ENCODE measurements around the gene PTPRN2. TPM values are rescaled to one million over a fixed set of nuclear protein-coding genes. Genes with fewer than 3 reads are reported as not detected.

PTPRN2 gene
- total RNA-seq, 1 experiment from 2014 or later, result 2.1 TPM

GRCh38 chr7:158477866-158478265 lies 109.8 kb downstream of the PTPRN2 start:
- Histone ChIP-seq H3K9me2 (ENCODE audit: insufficient read depth) (no peaks in the 10 kb centered on the region), H3K27me3 (ENCODE audit: insufficient read depth, low read length) (no peaks in the 10 kb centered on the region), H3K79me2 (ENCODE audit: insufficient read depth, low read length) (no peaks in the 10 kb centered on the region), H3K36me3 (ENCODE audit: control insufficient read depth in 1 of 2, insufficient read depth in 2 of 2, low read length in 2 of 2) (no peaks in the 10 kb centered on the region), H3K27ac (ENCODE audit: low read depth, low read length) (no peak overlapping the region), H2AFZ (ENCODE audit: low read depth, low read length, poor library complexity, severe bottlenecking) (no peak overlapping the region), H3K4me1 (ENCODE audit: control insufficient read depth in 1 of 2, insufficient read depth in 2 of 2, low read length in 2 of 2) (no peaks in the 10 kb centered on the region), H3K9ac (ENCODE audit: low read length) (no peak overlapping the region), H3K4me3 (replicated peaks in 1 of 2; ENCODE audit: low read depth in 1 of 2, low read length in 2 of 2) (no peak overlapping the region), H3K4me2 (ENCODE audit: low read length) (no peak overlapping the region), H4K20me1 (ENCODE audit: insufficient read depth) (no peaks in the 10 kb centered on the region), H3K9me3 (ENCODE audit: control insufficient read depth in 1 of 2, insufficient read depth in 1 of 2, low read depth in 1 of 2, low read length in 2 of 2) (no peaks in the 10 kb centered on the region)
- no peak for TF ChIP-seq REST (IDR thresholded peaks at IDR 0.05; ENCODE audit: low read depth)
- TF ChIP-seq CTCF (IDR thresholded peaks at IDR 0.05 in 2 of 3, conservative IDR thresholded peaks at IDR 0.05 in 1 of 3; ENCODE audit: borderline replicate concordance in 1 of 3, insufficient read depth in 1 of 3, low read depth in 2 of 3, low read length in 2 of 3), result no peak
- no peak for TF ChIP-seq RAD21 (IDR thresholded peaks at IDR 0.05; ENCODE audit: low read depth)
- no peak for TF ChIP-seq SP1 (IDR thresholded peaks at IDR 0.05; ENCODE audit: low read depth)
- TF ChIP-seq POLR2AphosphoS5 (IDR thresholded peaks at IDR 0.05; ENCODE audit: low read depth, low read length), result no peak
- no peak for TF ChIP-seq JUND (IDR thresholded peaks at IDR 0.05)
- no peak for TF ChIP-seq ZFX (IDR thresholded peaks at IDR 0.05)
- TF ChIP-seq SRF (IDR thresholded peaks at IDR 0.05; ENCODE audit: low read depth), result no peak
- no peak for TF ChIP-seq ATF3 (IDR thresholded peaks at IDR 0.05)
- no peak for TF ChIP-seq EGR1 (IDR thresholded peaks at IDR 0.05; ENCODE audit: low read depth)
- TF ChIP-seq, protein P1, sequence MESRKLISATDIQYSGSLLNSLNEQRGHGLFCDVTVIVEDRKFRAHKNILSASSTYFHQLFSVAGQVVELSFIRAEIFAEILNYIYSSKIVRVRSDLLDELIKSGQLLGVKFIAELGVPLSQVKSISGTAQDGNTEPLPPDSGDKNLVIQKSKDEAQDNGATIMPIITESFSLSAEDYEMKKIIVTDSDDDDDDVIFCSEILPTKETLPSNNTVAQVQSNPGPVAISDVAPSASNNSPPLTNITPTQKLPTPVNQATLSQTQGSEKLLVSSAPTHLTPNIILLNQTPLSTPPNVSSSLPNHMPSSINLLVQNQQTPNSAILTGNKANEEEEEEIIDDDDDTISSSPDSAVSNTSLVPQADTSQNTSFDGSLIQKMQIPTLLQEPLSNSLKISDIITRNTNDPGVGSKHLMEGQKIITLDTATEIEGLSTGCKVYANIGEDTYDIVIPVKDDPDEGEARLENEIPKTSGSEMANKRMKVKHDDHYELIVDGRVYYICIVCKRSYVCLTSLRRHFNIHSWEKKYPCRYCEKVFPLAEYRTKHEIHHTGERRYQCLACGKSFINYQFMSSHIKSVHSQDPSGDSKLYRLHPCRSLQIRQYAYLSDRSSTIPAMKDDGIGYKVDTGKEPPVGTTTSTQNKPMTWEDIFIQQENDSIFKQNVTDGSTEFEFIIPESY (IDR thresholded peaks at IDR 0.05; ENCODE audit: extremely low read depth, insufficient replicate concordance, low read length), result no peak
- no peak for TF ChIP-seq CEBPB (IDR thresholded peaks at IDR 0.05; ENCODE audit: low read depth)
- TF ChIP-seq ZNF274 (IDR thresholded peaks at IDR 0.05; ENCODE audit: low read depth, low read length), result no peak
- no peak for TF ChIP-seq FOSL1 (IDR thresholded peaks at IDR 0.05; ENCODE audit: low read depth)
- no peak for TF ChIP-seq YY1 (IDR thresholded peaks at IDR 0.05; ENCODE audit: extremely low read depth, insufficient replicate concordance, low read depth, low read length)
- TF ChIP-seq EZH2phosphoT487 (IDR thresholded peaks at IDR 0.05; ENCODE audit: borderline replicate concordance), result no peak
- TF ChIP-seq TCF7L2 (IDR thresholded peaks at IDR 0.05; ENCODE audit: borderline replicate concordance, extremely low read depth, insufficient read depth, insufficient read length), result no peak
- CTCF ChIA-PET, result no interaction called here
- POLR2A ChIA-PET, result no interaction called here
- no TSS peak for BruUV-seq (replicated peaks)
- no peak for ATAC-seq
- intact Hi-C loops (cut with micrococcal nuclease), result no loop called here
- DNase-seq (ENCODE audit: low read depth, low spot score), result no peak
- RAD21 ChIA-PET (ENCODE audit: low non-redundant PET in 1 of 2, low total read pairs in 2 of 2, uncharacterized antibody in 2 of 2, unreplicated experiment in 2 of 2), result no interaction called here
